Occipital lobe (tissue), 3 donors: Measurements from ENCODE around the gene COMMD1. TPM values are rescaled to one million over a fixed set of nuclear protein-coding genes. Genes with fewer than 3 reads are reported as not detected.

Experiments used
- DNase-seq: peaks from one replicate; lab custom pipeline; 2025; lab: John Stamatoyannopoulos, UW
- small RNA-seq: library from RNA; depleted of rRNA; stranded (forward); fragments of <200 nt; gene quantifications from one replicate; pipeline ENCODE3, GENCODE V24; 2014
- total RNA-seq: library from RNA; depleted of rRNA; stranded (reverse); fragments of >200 nt; gene quantifications from one replicate; pipeline ENCODE4 v1.2.3, GENCODE V29; 2014

The COMMD1 gene
- total RNA-seq, 1 donor from 2014 or later: 37.3 TPM

DNA sequence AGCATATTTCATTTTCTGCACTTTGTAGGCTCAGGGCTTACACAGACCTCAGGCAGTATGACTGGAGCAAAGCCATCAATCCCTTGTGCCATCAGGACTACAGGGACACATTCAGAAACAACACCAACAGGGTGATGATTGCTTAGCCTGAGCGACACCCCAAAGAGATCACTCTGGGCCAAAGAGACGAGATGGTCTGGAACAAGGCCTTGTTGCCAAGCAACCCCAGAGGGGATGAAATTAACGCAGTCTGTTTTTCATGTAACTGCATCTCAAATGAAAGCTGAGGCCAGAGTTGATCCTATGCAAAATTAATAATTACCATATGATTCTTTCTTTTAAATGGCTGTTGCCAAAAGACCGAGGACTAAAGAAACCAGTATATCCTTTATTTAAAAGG lies 270.3 kb downstream of the COMMD1 start:
- no peak for DNase-seq

DNA sequence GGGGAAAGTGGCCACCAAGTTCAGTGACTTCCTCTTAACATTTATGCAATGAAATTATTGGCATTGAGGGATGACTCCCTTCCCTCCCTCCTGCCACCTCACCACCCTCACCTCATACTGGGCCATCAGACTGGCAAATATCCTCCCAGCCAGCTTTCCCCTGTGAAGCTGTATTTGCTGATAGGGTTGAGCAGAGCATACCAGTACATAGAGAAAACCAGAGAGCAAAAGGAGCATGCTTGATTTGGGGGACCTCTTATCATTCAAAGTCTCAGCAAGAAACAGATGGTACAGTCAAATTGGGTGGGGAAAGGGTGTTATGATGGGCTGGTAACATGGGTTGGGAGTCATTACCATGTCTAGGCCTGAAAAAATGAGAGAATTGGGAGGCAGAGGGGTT lies 271.3 kb downstream of the COMMD1 start:
- DNase-seq: no peak

GRCh38 chr2:62177392-62178049 lies 272.0 kb downstream of the COMMD1 start:
- no peak for DNase-seq

GRCh38 chr2:62178741-62179271 lies 273.3 kb downstream of the COMMD1 start:
- no peak for DNase-seq

GRCh38 chr2:62180975-62181374 lies 275.5 kb downstream of the COMMD1 start:
- DNase-seq: no peak

DNA sequence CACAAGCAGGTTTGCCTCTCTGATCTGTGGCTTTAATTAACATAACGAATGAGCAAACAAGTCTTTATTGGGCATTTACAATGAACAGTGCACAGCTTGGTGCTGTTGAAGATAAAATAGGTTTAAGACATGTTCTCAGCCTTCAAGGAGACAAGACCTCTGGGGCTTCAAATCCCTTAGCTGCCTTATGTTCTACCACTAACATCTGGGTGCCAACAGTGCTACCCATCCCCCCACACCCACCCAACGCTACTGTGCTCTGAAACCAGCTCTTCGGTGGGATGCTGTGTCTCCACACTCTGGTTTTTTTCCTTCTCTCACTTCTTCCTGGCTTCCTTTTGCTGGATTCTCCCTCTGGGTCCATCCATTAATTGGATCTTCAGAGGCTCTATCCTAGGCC lies 276.4 kb downstream of the COMMD1 start:
- no peak for DNase-seq

DNA sequence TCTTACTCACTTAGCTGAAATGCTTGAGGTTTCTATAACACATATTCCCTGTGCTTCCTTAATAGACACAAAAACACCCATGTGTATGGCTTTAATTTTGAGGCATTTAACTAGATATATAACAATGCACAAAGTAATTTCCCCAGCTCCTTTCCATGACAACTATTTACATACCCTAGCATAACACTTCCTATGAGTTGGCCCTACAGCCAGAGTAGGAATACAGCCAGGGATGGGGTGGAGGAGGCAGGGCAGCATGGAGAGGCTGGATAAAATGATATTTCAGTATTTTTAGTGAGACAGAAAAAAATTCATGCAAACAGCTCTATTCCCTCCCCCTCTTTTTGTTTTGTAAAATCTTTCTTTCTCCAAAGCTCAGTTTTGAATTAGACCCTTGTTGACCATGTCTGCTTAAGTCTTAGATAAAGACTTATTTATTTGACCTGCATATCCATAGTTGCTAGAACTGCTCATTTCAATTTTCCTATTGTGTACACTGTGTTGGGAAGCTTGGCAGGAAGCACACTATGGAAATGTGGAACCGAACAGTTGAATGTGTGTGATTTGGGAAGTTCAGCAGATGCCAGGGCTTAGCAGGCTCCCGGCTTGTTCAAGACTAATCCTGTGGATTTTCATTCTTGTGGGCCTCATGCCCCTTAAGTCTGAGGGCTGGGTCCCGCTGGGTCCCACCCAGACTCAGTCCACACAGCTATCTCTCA lies 279.2 kb downstream of the COMMD1 start:
- DNase-seq: no peak

Small RNA genes lying within 50 kb of the gene (small RNA-seq; reads per million reads assigned to genes)
- not detected for gene RF00019

Other genes starting within 250 kb of the COMMD1 start
- gene FAM161A, start 51.6 kb upstream of the COMMD1 start, total RNA-seq: 30.3 TPM
- gene CCT4, start 17.0 kb upstream of the COMMD1 start, total RNA-seq: 204 TPM